Activated B cell treated with CpG ODN at 0.5 μM for 24 hours (primary cell): ENCODE results near the gene FLOT2. TPM values are rescaled to one million over a fixed set of nuclear protein-coding genes. Genes with fewer than 3 reads are reported as not detected.

Source experiments
- ATAC-seq: fragments of 200-7000 bp; cut with Tn5 transposase; one replicate; pipeline ENCODE4 v1.10.0; 2021; ENCODE audit warnings: low read depth, mild to moderate bottlenecking, moderate library complexity
- CTCF ChIA-PET: fragments of 350-600 bp; sonication (Branson Sonifier 250); formaldehyde crosslinking; loops from one replicate; lab custom pipeline; 2021; ENCODE audit warnings: antibody characterized with exemption; lab: Charles Lee
- POLR2A ChIA-PET: fragments of 350-600 bp; sonication (Branson Sonifier 250); formaldehyde crosslinking; loops from one replicate; lab custom pipeline; 2021; ENCODE audit warnings: antibody characterized with exemption; lab: Charles Lee
- DNase-seq: peaks from one replicate; pipeline ENCODE4 v3.0.0; 2022
- H3K27ac Mint-ChIP-seq: one replicate; pipeline ENCODE4 v1.8.0; 2020; ENCODE audit warnings: mixed read lengths
- H3K27me3 Mint-ChIP-seq: one replicate; pipeline ENCODE4 v1.8.0; 2021; ENCODE audit warnings: mixed read lengths
- H3K36me3 Mint-ChIP-seq: one replicate; pipeline ENCODE4 v1.8.0; 2021; ENCODE audit warnings: low read depth, mixed read lengths
- H3K4me1 Mint-ChIP-seq: one replicate; pipeline ENCODE4 v1.8.0; 2021; ENCODE audit warnings: mixed read lengths
- H3K4me3 Mint-ChIP-seq: one replicate; pipeline ENCODE4 v1.8.0; 2020; ENCODE audit warnings: mild to moderate bottlenecking, mixed read lengths
- H3K9me3 Mint-ChIP-seq: one replicate; pipeline ENCODE4 v1.8.0; 2020; ENCODE audit warnings: mixed read lengths
- intact Hi-C: fragments of 100-400 bp; cut with micrococcal nuclease; formaldehyde crosslinking; loops from one replicate; pipeline ENCODE4 v1.15.1; 2024
- total RNA-seq: library from RNA; stranded (reverse); gene quantifications from 2 replicates; pipeline ENCODE4 v1.2.3, GENCODE V29; 2022
- TF ChIP-seq, protein P1 (sequence below): fragments of 200-600 bp; IDR thresholded peaks from one replicate; pipeline ENCODE4 v1.8.0; 2022; ENCODE audit warnings: antibody characterized with exemption, mild to moderate bottlenecking

Gene FLOT2
- total RNA-seq, 1 donor from 2014 or later = 321 TPM

- POLR2A ChIA-PET = interaction anchor here (0.9 to 1.4 kb wide), 3 partner anchors 13 to 36 kb away, joined by 3 to 4 read pairs (median 3); no protein-coding TSS in a partner anchor
- TF ChIP-seq, protein P1, sequence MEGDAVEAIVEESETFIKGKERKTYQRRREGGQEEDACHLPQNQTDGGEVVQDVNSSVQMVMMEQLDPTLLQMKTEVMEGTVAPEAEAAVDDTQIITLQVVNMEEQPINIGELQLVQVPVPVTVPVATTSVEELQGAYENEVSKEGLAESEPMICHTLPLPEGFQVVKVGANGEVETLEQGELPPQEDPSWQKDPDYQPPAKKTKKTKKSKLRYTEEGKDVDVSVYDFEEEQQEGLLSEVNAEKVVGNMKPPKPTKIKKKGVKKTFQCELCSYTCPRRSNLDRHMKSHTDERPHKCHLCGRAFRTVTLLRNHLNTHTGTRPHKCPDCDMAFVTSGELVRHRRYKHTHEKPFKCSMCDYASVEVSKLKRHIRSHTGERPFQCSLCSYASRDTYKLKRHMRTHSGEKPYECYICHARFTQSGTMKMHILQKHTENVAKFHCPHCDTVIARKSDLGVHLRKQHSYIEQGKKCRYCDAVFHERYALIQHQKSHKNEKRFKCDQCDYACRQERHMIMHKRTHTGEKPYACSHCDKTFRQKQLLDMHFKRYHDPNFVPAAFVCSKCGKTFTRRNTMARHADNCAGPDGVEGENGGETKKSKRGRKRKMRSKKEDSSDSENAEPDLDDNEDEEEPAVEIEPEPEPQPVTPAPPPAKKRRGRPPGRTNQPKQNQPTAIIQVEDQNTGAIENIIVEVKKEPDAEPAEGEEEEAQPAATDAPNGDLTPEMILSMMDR = no peak
- no peak for ATAC-seq
- Mint-ChIP-seq H3K4me3 (no peak overlapping the region), H3K36me3 (peaks cover 48% of the 10 kb centered on the region), H3K9me3 (no peaks in the 10 kb centered on the region), H3K27me3 (no peaks in the 10 kb centered on the region), H3K4me1 (peaks cover 25% of the 10 kb centered on the region), H3K27ac (peak overlapping the region; percentile 12)
- DNase-seq = no peak
- CTCF ChIA-PET = no interaction called here
- intact Hi-C loops = no loop called here
Observed at GRCh38 chr17:28857905-28858800, 39.4 kb downstream of the FLOT2 start.

DNA sequence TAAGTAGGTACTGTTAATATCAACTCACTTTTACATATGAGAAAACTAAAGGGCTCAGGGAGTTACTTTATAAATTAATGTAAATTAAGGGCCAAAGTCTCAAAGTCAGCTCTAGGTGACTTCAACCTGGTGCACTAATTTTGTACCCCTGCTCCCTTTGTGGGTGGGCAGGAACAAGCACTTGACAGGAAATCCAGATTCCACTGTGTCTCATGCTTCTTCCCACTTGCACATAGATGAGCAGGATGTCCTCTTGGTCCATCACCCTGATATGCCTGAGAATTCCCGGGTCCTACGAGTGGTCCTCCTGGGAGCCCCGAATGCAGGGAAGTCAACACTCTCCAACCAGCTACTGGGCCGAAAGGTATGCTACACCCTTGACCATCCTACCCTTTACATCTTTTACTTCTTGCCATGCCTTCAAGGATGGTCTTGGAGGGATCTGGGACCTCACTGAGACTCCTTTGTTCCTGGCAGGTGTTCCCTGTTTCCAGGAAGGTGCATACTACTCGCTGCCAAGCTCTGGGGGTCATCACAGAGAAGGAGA is 41.4 kb downstream of the FLOT2 start:
- intact Hi-C loops = no loop called here
- CTCF ChIA-PET = interaction anchor here (1.7 to 1.8 kb wide), 2 partner anchors 46 to 129 kb away, joined by 5 to 6 read pairs; no protein-coding TSS in a partner anchor
- no peaks in the 10 kb centered on the region for H3K27me3 Mint-ChIP-seq

DNA sequence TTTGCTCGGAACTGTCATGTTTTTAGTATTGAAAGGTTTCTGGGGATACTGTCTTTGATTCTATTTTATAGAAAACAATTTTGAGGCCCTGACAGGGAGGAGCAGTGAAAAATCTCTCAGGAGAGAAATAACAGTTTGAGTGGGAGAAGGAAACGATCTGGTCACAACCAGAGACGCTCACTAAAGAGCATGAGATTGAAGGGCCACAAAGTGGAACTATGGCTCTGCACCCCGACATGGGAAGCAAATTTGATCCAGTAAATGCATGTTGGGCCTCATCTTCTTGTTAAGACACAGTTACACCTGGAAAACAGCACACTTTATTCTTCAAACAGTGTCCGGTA is 42.2 kb downstream of the FLOT2 start:
- ChIA-PET CTCF (interaction anchor here (0.7 to 1.8 kb wide), 3 partner anchors 47 to 129 kb away, joined by 3 to 6 read pairs (median 5); no protein-coding TSS in a partner anchor), POLR2A (interaction anchor here (0.6 to 2.5 kb wide), 9 partner anchors 10 to 144 kb away, joined by 3 to 13 read pairs (median 7); partner anchors contain the start of genes FAM222B, FLOT2 and RPL23A)
- intact Hi-C loops = no loop called here
- Mint-ChIP-seq H3K36me3 (peaks cover 38% of the 10 kb centered on the region), H3K4me1 (peaks cover 25% of the 10 kb centered on the region), H3K4me3 (peak overlapping the region; percentile 89), H3K27me3 (no peaks in the 10 kb centered on the region), H3K9me3 (no peaks in the 10 kb centered on the region), H3K27ac (peak overlapping the region; percentile 80)
- TF ChIP-seq, protein P1 = no peak
- no peak for DNase-seq
- no peak for ATAC-seq

More for the DNA sequence above, 41.4 kb downstream of the FLOT2 start:
- DNase-seq (no peak), ATAC-seq (no peak)
- Mint-ChIP-seq H3K4me1 (peaks cover 25% of the 10 kb centered on the region), H3K36me3 (peaks cover 44% of the 10 kb centered on the region), H3K9me3 (no peaks in the 10 kb centered on the region), H3K4me3 (peak overlapping the region; percentile 89), H3K27ac (no peak overlapping the region)
- TF ChIP-seq, protein P1 = no peak
- POLR2A ChIA-PET = interaction anchor here (0.7 to 2.5 kb wide), 5 partner anchors 14 to 92 kb away, joined by 4 to 13 read pairs (median 11); partner anchors contain the start of genes FAM222B and FLOT2

DNA sequence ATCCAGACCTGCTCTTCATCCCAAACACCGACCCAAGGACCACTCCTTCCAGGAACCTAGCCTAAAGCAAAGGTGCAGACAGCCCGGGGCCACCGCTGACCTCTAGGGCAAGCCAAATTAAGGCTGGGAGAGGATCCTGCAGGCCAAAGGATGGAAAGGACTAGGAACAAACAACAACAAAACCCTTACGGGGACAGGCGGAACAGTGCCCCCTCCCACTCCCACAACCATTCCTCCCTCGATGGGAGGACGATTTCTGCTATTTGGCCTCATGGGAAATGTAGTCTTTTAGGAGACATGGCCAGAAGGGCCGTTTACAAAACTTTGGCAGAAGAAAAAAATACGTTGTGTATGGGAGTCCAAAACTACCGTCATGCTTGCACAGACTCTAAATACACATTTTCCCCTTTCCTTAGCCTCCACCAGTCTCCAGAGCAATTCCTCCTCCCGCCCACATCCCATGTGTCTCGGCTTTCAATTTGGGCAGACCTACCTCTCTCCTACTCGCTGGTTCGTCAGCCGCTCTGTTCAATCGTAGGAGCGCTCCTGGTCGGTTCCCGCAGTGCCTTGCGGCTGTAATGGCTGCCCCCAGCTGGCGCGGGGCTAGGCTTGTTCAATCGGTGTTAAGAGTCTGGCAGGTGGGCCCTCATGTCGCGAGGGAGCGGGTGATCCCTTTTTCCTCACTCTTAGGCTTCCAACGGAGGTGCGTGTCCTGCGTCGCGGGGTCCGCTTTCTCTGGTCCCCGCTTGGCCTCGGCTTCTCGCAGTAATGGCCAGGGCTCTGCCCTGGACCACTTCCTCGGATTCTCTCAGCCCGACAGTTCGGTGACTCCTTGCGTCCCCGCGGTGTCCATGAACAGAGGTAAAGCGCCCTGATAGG is 42.8 kb downstream of the FLOT2 start, which contains the start of gene ERAL1:
TSS of gene ERAL1 (plus strand) at position 560 of the 879 bp plus-strand sequence. CDS start at position 579, 19 bp downstream.
- POLR2A ChIA-PET = interaction anchor here (0.6 to 2.5 kb wide), 10 partner anchors 11 to 143 kb away, joined by 3 to 13 read pairs (median 7); partner anchors contain the start of genes FAM222B, FLOT2 and RPL23A
- ATAC-seq = peak; percentile 99
- intact Hi-C loops = loop anchor here (1.0 kb wide), 5 partner anchors 12 to 126 kb away; partner anchors contain the start of genes DHRS13, FAM222B and NEK8
- H3K36me3 Mint-ChIP-seq = peaks cover 36% of the 10 kb centered on the region
- CTCF ChIA-PET = interaction anchor here (0.7 to 1.8 kb wide), 3 partner anchors 47 to 128 kb away, joined by 3 to 6 read pairs (median 5); no protein-coding TSS in a partner anchor
- TF ChIP-seq, protein P1 = no peak
- H3K4me1 Mint-ChIP-seq = peaks cover 25% of the 10 kb centered on the region
- peak; percentile 67 for DNase-seq
- peak within 1 kb of the TSS; percentile 80 for H3K27ac Mint-ChIP-seq
- no peaks in the 10 kb centered on the region for H3K9me3 Mint-ChIP-seq
- H3K4me3 Mint-ChIP-seq = peak within 1 kb of the TSS; percentile 89
- no peaks in the 10 kb centered on the region for H3K27me3 Mint-ChIP-seq
